Measurements from ENCODE around the gene FRS3. TPM values are rescaled to one million over a fixed set of nuclear protein-coding genes. Genes with fewer than 3 reads are reported as not detected.
A peak's percentile ranks its signal among the peaks of the same experiment; 100 is the strongest.

Gene FRS3
- total and polyA plus RNA-seq, 2 of the 13 experiments (the other 11 are each of a cell fraction or from before 2014, with no cell fraction given): 3.0 to 7.4 TPM

GRCh38 chr6:41747256-41748101 lies 32.2 kb downstream of the FRS3 start, which contains the start of gene PGC (continued):
- TF ChIP-seq ZSCAN31 (CRISPR knock-in tag; IDR thresholded peaks at IDR 0.05; ENCODE audit: low read depth) (peak; percentile 82; the same call in 1 of the 2 replicates), DPF2 (CRISPR knock-in tag; IDR thresholded peaks at IDR 0.05; ENCODE audit: borderline replicate concordance, low read depth) (peak; percentile 95), THAP9 (CRISPR knock-in tag; IDR thresholded peaks at IDR 0.05; ENCODE audit: borderline replicate concordance) (0 out of 2 replicates have a peak, but pooled peaks have one; percentile 4), ZNF83 (CRISPR knock-in tag; IDR thresholded peaks at IDR 0.05; ENCODE audit: borderline replicate concordance) (no peak), ZBTB10 (CRISPR knock-in tag; IDR thresholded peaks at IDR 0.05; ENCODE audit: borderline replicate concordance) (peak; percentile 56; the same call in 1 of the 2 replicates), ZBTB25 (CRISPR knock-in tag; IDR thresholded peaks at IDR 0.05) (no peak), ATF1 (CRISPR knock-in tag; IDR thresholded peaks at IDR 0.05) (peak; percentile 77; the same call in 1 of the 2 replicates), CEBPG (CRISPR knock-in tag; IDR thresholded peaks at IDR 0.05) (peak; percentile 98), ZNF335 (CRISPR knock-in tag; IDR thresholded peaks at IDR 0.05) (no peak; the same call in none of the 2 replicates), MAF1 (CRISPR knock-in tag; IDR thresholded peaks at IDR 0.05; ENCODE audit: borderline replicate concordance) (peak; percentile 60; the same call in 1 of the 2 replicates), TARDBP (CRISPR knock-in tag; IDR thresholded peaks at IDR 0.05) (peak; percentile 79), TMF1 (CRISPR knock-in tag; IDR thresholded peaks at IDR 0.05; ENCODE audit: low read depth) (peak; percentile 73; the same call in 1 of the 2 replicates), ZNF652 (CRISPR knock-in tag; IDR thresholded peaks at IDR 0.05; ENCODE audit: borderline replicate concordance, low read depth) (no peak), IRF1 (CRISPR knock-in tag; IDR thresholded peaks at IDR 0.05; ENCODE audit: low read depth) (no peak), MAX (IDR thresholded peaks at IDR 0.05) (peak; percentile 54; the same call in 1 of the 2 replicates), THAP7 (CRISPR knock-in tag; IDR thresholded peaks at IDR 0.05) (no peak), ZNF678 (CRISPR knock-in tag; IDR thresholded peaks at IDR 0.05) (no peak), KAT8 (CRISPR knock-in tag; IDR thresholded peaks at IDR 0.05) (peak; percentile 74; the same call in 1 of the 2 replicates)
